ENCODE measurements around the gene PIAS1.

GRCh38 chr15:68158046-68158628, 104.0 kb downstream of the PIAS1 start:
- TF ChIP-seq POLR2AphosphoS5 (IDR thresholded peaks at IDR 0.05) (peak in 1 of 2 donors; percentile 71), CTCF (IDR thresholded peaks at IDR 0.05) (no peak)
